Subcutaneous abdominal adipose tissue (tissue), 5 donors: Measurements from ENCODE around the gene PLAAT4.

Experiments used
- H3K27ac ChIP-seq: one replicate; pipeline ENCODE4 v1.7.0; 2013; ENCODE audit warnings: low read depth, mild to moderate bottlenecking, inconsistent platforms, low read length, moderate library complexity
- H3K27me3 ChIP-seq, 5 donors: one replicate each; pipeline ENCODE4 v1.7.0; 2013; ENCODE audit warnings: low read length in 5 of 5, inconsistent platforms in 1 of 5; ENCODE audit not compliant: control insufficient read depth in 5 of 5, insufficient read depth in 4 of 5
- H3K36me3 ChIP-seq, 5 donors: one replicate each; pipeline ENCODE4 v1.7.0; 2013; ENCODE audit warnings: low read length in 5 of 5; ENCODE audit not compliant: control insufficient read depth in 5 of 5, insufficient read depth in 5 of 5
- H3K4me1 ChIP-seq, 5 donors: one replicate each; pipeline ENCODE4 v1.7.0; 2013; ENCODE audit warnings: low read length in 5 of 5, mild to moderate bottlenecking in 3 of 5, moderate library complexity in 1 of 5; ENCODE audit not compliant: control insufficient read depth in 5 of 5, insufficient read depth in 5 of 5
- H3K4me3 ChIP-seq, 5 donors: one replicate each; pipeline ENCODE4 v1.7.0; 2013; ENCODE audit warnings: low read length in 5 of 5, low read depth in 1 of 5
- H3K9ac ChIP-seq, 5 donors: one replicate each; pipeline ENCODE4 v1.7.0; 2013; ENCODE audit warnings: low read length in 5 of 5, mild to moderate bottlenecking in 4 of 5, moderate library complexity in 3 of 5
- H3K9me3 ChIP-seq, 5 donors: one replicate each; pipeline ENCODE4 v1.7.0; 2013; ENCODE audit warnings: low read length in 5 of 5; ENCODE audit not compliant: control insufficient read depth in 5 of 5
- donor health status: healthy.
- donor health status: healthy.
- donor health status: healthy.
- donor health status: healthy.
- donor health status: healthy.

The PLAAT4 gene

GRCh38 chr11:63551091-63551888 is 14.7 kb downstream of the PLAAT4 start:
- H3K36me3 ChIP-seq = peaks cover 0 to 12% (median 5%) of the 10 kb centered on the region in 5 donors
- H3K27ac ChIP-seq = no peak overlapping the region
- no peaks in the 10 kb centered on the region for H3K9me3 ChIP-seq
- H3K27me3 ChIP-seq = no peaks in the 10 kb centered on the region
- peaks cover 0 to 39% (median 22%) of the 10 kb centered on the region in 5 donors for H3K4me1 ChIP-seq
- no peak overlapping the region for H3K4me3 ChIP-seq
- H3K9ac ChIP-seq = no peak overlapping the region

DNA sequence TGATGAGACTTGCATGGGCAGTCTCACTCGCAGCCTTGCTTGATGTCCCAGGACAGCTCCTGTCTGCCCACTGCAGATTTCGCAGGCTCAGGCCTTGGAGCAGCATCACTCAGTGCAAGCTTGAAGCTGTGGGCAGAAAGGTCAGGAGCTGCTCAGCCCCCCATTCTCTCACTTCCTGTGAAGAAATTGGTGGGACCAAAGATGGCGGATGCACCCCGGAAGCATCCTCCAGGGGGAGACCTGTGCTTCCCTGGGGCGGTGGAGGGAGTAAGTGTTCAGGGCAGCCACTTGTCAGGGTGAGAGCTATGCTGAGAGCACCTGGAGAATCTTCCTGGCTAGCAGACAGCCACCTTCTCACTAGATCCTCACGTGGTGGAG is 15.3 kb downstream of the PLAAT4 start:
- no peak overlapping the region for H3K27ac ChIP-seq
- H3K9ac ChIP-seq = no peak overlapping the region

DNA sequence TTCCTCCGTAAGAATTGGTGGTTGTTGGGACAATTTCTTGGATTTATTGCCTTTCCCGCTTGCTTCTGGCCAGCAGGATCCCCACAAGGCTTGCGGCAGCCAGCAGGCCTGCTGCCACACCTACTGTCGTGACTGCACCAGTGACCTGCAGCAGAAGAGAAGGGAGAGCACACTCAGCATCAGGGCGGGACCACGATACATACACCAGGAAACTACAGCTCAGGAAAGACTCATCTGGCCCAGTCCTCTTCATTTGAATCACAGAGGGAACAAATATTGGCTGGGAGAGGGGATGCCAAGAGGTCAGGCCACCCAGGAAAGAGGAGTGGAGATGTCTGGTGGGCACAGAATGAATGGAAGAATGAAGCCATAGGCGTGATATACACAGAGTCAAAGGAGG is 16.3 kb downstream of the PLAAT4 start:
- Histone ChIP-seq H3K36me3 (no peaks in the 10 kb centered on the region), H3K27me3 (no peaks in the 10 kb centered on the region), H3K9ac (no peak overlapping the region), H3K4me3 (no peak overlapping the region), H3K4me1 (peaks cover 0 to 39% (median 22%) of the 10 kb centered on the region in 5 donors), H3K9me3 (no peaks in the 10 kb centered on the region), H3K27ac (peak overlapping the region; percentile 42)

More for the DNA sequence above, 15.3 kb downstream of the PLAAT4 start:
- Histone ChIP-seq H3K27me3 (no peaks in the 10 kb centered on the region), H3K9me3 (no peaks in the 10 kb centered on the region), H3K4me1 (peaks cover 0 to 39% (median 22%) of the 10 kb centered on the region in 5 donors), H3K4me3 (no peak overlapping the region), H3K36me3 (peaks cover 0 to 6% (median 0%) of the 10 kb centered on the region in 5 donors)

DNA sequence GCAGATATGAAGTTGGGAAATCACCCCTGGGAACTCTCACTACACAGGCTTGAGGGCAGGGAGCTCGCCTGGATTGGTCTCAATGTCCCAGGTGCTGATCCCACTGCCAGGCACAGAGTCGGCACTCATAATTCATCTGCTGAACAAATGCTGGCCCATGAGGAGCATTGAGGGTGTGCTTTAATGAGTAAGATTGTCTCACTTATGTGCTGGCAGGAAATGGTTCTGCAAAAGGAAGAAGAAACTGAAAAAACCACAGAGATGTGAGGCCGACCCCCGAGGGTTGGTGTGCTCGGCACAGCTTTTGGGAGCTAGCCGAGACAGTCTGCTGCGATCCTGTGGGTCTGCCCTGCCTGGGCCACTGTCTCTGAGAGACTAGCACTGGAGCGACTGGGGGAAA is 17.2 kb downstream of the PLAAT4 start:
- Histone ChIP-seq H3K27me3 (no peaks in the 10 kb centered on the region), H3K9me3 (no peaks in the 10 kb centered on the region), H3K4me1 (peaks cover 0 to 39% (median 22%) of the 10 kb centered on the region in 5 donors), H3K27ac (peak overlapping the region; percentile 42), H3K9ac (peak overlapping the region in 1 of 5 donors; percentile 31), H3K4me3 (peak overlapping the region in 1 of 5 donors; percentile 22), H3K36me3 (no peaks in the 10 kb centered on the region)

- Histone ChIP-seq H3K4me1 (peaks cover 0 to 44% (median 23%) of the 10 kb centered on the region in 5 donors), H3K4me3 (no peak overlapping the region), H3K9me3 (no peaks in the 10 kb centered on the region), H3K27ac (peak overlapping the region; percentile 42), H3K27me3 (no peaks in the 10 kb centered on the region), H3K9ac (peak overlapping the region in 1 of 5 donors; percentile 11), H3K36me3 (no peaks in the 10 kb centered on the region)
Measured at GRCh38 chr11:63554877-63555223, 18.2 kb downstream of the PLAAT4 start.

DNA sequence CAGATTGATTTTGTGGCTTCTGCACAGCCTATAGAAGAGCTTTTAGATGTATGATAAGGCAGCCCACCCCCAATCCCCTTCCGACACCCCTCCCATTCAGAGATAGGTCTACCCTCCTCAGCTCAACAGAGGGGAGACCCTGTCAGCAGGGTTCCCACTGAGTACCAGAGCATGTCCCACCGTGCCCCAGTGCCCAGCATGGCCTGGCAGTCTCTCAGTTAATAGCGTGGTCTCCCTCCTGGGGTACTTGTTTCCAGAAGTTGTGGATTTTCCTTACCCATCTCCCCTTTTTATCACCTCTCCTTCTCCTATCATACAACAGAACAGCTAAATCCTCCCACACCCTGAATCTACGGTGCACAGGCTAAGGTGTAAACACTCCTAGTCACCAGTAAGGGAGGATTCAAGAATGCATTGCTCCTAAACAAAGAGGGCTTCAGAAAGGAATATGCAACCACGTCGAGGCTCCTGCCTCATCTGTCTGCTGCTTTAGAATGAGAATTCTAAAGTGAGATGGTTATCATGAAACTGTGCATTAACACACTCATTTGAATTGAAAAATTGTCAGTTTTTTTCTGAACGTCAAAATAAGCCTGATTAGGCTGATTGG is 19.9 kb downstream of the PLAAT4 start:
- Histone ChIP-seq H3K9me3 (no peaks in the 10 kb centered on the region), H3K4me3 (no peak overlapping the region), H3K4me1 (peaks cover 0 to 57% (median 39%) of the 10 kb centered on the region in 5 donors), H3K27ac (no peak overlapping the region), H3K27me3 (no peaks in the 10 kb centered on the region), H3K9ac (no peak overlapping the region), H3K36me3 (no peaks in the 10 kb centered on the region)

DNA sequence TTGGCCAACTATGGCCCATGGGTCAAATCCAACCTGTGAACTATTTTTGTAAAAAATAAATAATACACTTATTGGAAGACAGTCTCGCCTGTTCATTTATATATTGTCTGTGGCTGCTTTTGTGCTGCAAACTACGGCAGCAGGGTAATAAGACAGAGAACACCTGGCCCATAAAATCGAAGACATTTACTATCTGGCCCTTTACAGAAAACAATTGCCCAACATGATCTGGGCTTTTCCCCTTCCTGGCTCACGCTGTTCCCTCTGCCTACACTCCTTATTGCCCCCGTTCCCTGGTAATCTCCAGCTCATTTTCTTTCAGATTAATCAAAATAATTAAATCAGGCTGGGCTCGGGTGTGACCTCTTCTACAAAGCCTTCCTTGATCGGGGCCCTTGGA is 21.0 kb downstream of the PLAAT4 start:
- H3K27me3 ChIP-seq = no peaks in the 10 kb centered on the region
- H3K9ac ChIP-seq = no peak overlapping the region
- H3K27ac ChIP-seq = no peak overlapping the region
- H3K4me1 ChIP-seq = peaks cover 0 to 52% (median 35%) of the 10 kb centered on the region in 5 donors
- no peak overlapping the region for H3K4me3 ChIP-seq
- no peaks in the 10 kb centered on the region for H3K9me3 ChIP-seq
- no peaks in the 10 kb centered on the region for H3K36me3 ChIP-seq

GRCh38 chr11:63558459-63559157 is 22.0 kb downstream of the PLAAT4 start:
- Histone ChIP-seq H3K4me1 (peaks cover 0 to 42% (median 25%) of the 10 kb centered on the region in 5 donors), H3K27me3 (no peaks in the 10 kb centered on the region), H3K27ac (no peak overlapping the region), H3K4me3 (no peak overlapping the region), H3K9me3 (no peaks in the 10 kb centered on the region), H3K9ac (no peak overlapping the region), H3K36me3 (no peaks in the 10 kb centered on the region)

- H3K27ac ChIP-seq = peak overlapping the region; percentile 83
- H3K27me3 ChIP-seq = no peaks in the 10 kb centered on the region
- H3K36me3 ChIP-seq = no peaks in the 10 kb centered on the region
- peak overlapping the region in 1 of 5 donors; percentile 11 for H3K9ac ChIP-seq
- peak overlapping the region in 1 of 5 donors; percentile 29 for H3K4me3 ChIP-seq
- no peaks in the 10 kb centered on the region for H3K9me3 ChIP-seq
- peaks cover 0 to 29% (median 17%) of the 10 kb centered on the region in 5 donors for H3K4me1 ChIP-seq
Measured at GRCh38 chr11:63560506-63561180, 24.0 kb downstream of the PLAAT4 start.
